T-helper 1 cell treated with Interleukin-12 subunit alpha and Interleukin-12 subunit beta and Interleukin-4 antibody, amounts not matched to agents 30 μg/mL and 1 μg/mL, for 36 hours (primary cell): ENCODE data around the gene CCDC92.

Experiments used
- H3K27ac Mint-ChIP-seq: one replicate; pipeline ENCODE4 v1.8.0; 2021; ENCODE audit warnings: mild to moderate bottlenecking, mixed read lengths
- H3K27me3 Mint-ChIP-seq: one replicate; pipeline ENCODE4 v1.8.0; 2021; ENCODE audit warnings: low read depth, mixed read lengths
- H3K36me3 Mint-ChIP-seq: one replicate; pipeline ENCODE4 v1.8.0; 2021; ENCODE audit warnings: low read depth, mixed read lengths
- H3K4me1 Mint-ChIP-seq: one replicate; pipeline ENCODE4 v1.8.0; 2021; ENCODE audit warnings: low read depth, mixed read lengths
- H3K4me3 Mint-ChIP-seq: one replicate; pipeline ENCODE4 v1.8.0; 2021; ENCODE audit warnings: mild to moderate bottlenecking, moderate library complexity, mixed read lengths
- H3K9me3 Mint-ChIP-seq: one replicate; pipeline ENCODE4 v1.8.0; 2021; ENCODE audit warnings: mixed read lengths

Gene CCDC92

DNA sequence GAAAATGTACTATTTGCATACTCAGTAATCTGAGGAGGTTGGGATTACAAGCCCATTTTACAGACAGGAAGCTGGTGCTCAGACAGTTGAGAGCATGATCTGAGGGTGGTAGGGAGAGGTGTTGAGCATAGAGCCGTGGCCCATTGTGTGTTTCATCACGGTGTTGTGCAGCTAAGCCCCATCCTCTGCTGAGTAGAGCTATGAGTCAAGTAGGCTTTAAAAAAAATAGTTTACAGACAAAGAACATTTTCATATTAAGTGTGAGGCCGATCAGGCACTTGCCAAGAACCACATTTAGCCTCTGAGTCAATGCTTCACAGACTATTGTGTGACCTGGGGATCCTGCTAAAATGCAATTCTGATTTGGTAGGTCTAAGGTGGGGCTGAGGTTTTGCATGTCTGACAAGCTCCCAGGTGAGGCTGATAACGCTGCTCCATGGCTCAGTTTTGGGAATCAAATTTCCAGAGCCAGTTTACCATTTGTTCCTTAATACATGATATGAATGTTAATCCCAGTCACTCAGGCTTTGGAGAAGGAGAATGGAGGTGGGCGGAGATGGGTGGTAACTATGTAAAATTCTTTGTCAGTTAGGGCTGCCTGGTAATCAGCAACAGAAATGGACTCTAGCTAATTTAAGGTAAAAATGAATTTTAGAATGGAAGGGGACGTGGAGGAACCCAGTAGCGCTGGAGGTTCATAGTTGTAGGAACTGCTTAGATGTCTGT lies 22.6 kb upstream of the CCDC92 start:
- Mint-ChIP-seq H3K27me3 (no peaks in the 10 kb centered on the region), H3K4me3 (no peak overlapping the region), H3K27ac (no peak overlapping the region), H3K4me1 (peaks cover 18% of the 10 kb centered on the region), H3K9me3 (no peaks in the 10 kb centered on the region), H3K36me3 (peaks cover 6% of the 10 kb centered on the region)

DNA sequence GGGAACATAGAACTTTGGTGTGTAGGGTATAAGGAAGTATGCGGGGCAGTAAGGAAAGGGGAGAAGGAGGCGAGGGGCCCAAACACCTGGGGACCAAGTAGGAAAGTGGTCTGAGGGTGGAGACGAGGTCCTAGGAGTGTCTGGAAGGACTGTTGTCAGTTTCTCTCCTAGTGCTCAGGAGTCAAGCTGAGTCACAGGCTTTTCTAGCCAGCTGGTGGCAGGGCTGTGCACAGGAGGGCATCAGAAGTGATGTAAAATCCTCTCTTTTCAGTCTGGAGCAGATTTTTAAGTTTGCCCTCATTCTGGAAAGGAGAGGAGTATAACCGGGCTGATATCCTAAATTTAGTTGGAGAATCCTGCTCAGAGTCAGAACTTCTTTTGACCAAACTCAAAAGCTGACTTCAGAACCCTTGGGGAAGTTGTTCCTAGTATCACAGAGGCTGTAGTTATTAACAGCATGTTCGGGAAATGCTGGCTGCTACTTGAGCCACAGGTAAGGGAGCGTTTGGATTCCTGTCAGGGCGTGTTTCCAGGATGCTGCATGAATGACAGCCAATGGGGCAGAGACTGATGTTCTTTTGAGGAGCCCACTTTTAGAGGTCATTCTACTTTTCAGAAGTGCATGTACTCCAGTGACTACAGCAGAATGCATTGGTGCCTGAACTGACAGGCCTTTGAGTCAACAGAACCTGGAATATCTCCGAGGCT lies 19.6 kb upstream of the CCDC92 start:
- Mint-ChIP-seq H3K4me3 (no peak overlapping the region), H3K9me3 (no peaks in the 10 kb centered on the region), H3K27ac (no peak overlapping the region), H3K36me3 (peaks cover 20% of the 10 kb centered on the region), H3K27me3 (no peaks in the 10 kb centered on the region), H3K4me1 (peaks cover 19% of the 10 kb centered on the region)

DNA sequence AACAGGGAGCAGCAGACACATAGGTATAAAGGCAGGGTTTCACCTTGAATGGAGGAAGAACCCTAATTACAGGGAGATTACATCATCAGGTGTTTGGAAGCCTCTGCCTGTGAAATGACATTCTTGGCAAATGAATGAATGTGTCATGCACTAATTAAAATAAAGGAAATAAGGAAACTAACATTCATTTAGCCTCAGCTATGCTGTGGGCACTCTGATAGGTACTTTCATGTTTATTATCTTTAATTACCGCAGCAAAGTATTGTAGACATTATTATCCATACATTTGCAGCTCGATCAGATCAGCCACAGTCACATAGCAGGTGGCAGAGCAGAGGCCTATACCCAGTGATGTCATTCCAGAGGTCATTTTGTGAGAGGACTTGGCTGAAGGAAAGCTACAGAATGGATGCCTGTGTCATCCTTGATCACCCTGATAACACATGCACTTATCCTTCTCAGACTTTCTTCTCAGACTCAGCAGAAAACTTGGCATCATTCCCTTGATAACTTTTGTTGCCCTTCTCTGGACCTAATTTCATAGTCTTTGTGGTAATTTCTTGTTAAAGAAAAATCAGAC lies 18.8 kb upstream of the CCDC92 start:
- no peak overlapping the region for H3K4me3 Mint-ChIP-seq
- peaks cover 20% of the 10 kb centered on the region for H3K36me3 Mint-ChIP-seq
- H3K27me3 Mint-ChIP-seq: no peaks in the 10 kb centered on the region
- H3K27ac Mint-ChIP-seq: no peak overlapping the region
- H3K9me3 Mint-ChIP-seq: no peaks in the 10 kb centered on the region
- H3K4me1 Mint-ChIP-seq: peaks cover 19% of the 10 kb centered on the region

DNA sequence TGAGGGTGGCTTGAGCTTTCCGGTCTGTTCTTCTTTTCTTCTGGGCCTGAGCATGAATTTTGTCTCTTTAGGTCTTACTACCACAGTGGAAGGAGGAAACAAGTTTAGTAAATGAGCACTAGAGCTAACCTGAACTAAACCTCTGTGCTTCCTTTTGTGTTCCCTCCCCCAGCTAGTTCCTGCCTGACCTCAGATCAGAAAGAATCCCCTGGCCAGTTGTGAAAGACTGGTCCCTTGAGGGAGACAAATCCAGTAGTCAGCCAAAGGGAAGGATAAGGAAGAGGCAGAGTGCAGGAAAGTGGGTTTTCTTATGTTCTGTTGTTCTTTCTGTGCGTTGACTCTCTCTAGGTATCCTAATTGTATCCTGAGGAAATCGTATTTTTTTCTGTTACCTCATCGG lies 17.9 kb upstream of the CCDC92 start:
- no peak overlapping the region for H3K4me3 Mint-ChIP-seq
- peaks cover 19% of the 10 kb centered on the region for H3K36me3 Mint-ChIP-seq
- H3K4me1 Mint-ChIP-seq: peaks cover 16% of the 10 kb centered on the region
- H3K27ac Mint-ChIP-seq: no peak overlapping the region
- no peaks in the 10 kb centered on the region for H3K27me3 Mint-ChIP-seq
- H3K9me3 Mint-ChIP-seq: no peaks in the 10 kb centered on the region

DNA sequence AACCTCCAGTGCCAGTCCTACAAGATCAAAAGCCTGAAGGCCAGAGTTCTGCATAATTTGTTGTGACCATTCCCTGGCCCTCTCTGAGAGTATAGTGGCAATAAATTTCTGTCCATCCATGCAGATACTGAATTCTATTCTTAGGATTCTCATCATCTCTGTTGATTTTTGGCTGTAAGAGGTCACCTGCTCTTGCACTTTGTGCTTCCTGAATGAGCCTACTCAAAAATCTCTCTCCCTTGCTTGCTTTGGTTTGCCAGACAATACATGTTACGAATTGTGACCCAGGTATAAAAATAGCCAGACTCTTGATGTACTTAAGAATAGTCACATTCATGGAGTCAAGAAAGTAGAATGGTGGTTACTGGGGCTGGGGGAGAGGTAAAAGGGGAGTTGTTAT lies 17.1 kb upstream of the CCDC92 start:
- Mint-ChIP-seq H3K4me3 (no peak overlapping the region), H3K27ac (no peak overlapping the region), H3K4me1 (peaks cover 15% of the 10 kb centered on the region), H3K27me3 (no peaks in the 10 kb centered on the region), H3K36me3 (peaks cover 19% of the 10 kb centered on the region), H3K9me3 (no peaks in the 10 kb centered on the region)

DNA sequence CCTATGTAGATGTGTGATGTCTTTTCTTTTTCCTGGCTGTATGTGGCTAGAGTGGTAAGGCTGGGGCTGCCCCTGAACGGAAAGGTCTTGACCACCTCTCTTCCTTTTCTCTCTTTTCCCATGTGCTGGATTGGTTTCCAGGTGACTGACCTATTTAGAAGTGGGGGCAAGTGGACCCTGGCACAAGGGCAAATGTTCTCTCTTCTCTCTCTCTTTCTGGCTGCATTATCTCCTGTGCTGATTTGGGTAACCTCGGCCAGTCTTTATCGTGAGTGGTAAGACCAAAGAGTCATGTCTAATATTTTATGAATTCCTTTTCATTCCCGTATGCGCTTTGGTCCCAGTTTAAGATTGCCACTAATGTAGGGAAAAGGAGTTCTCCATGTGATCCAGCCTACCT lies 16.5 kb upstream of the CCDC92 start:
- Mint-ChIP-seq H3K4me1 (peaks cover 15% of the 10 kb centered on the region), H3K27ac (no peak overlapping the region), H3K36me3 (peaks cover 19% of the 10 kb centered on the region), H3K27me3 (no peaks in the 10 kb centered on the region), H3K4me3 (no peak overlapping the region), H3K9me3 (no peaks in the 10 kb centered on the region)

DNA sequence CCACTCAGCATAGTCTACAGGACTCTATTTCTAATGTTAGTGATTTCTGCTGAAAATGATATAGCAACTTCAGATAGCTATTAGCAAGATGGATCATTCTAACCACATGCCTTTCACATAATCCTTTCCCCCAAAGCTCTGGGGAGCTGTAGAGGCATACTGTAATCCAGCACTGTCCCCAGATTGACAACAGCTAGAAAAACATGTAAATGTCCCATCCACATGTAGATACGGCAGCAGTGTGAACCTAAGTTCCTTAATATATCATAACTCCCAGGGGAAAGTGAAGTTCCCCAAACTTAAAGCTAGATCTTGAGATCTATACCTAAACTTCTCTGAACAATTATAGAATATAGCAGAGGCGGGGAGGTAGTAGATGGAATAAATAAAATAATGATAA lies 14.4 kb upstream of the CCDC92 start:
- H3K27ac Mint-ChIP-seq: no peak overlapping the region

DNA sequence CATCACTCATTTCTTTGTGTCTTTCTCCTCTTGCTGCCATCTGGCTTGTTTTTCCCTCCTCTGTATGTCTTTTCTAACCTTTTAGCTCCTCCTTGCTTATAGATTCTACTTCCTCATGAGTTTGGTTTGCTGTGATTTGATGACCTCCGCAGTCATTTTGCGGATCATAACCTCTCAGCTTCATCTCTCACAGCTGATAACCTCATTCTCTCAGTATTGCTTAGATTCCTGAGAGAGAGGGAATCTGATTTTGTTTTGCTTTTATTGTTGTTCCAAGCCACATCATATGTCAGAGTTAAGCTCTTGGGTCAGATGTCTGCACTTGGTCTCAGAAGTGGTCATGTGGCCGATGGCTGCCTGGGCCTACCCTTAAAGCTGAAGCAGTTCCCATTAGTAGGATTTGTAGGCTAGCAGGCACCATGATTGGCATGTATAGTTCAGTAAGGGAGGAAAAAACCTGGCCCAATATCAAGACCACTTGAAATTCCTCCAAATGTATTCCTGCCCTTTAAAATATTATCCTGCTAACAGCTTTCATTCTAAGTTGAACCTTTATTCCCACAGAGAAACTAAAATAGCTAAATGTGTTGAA lies 13.8 kb upstream of the CCDC92 start:
- Mint-ChIP-seq H3K27ac (no peak overlapping the region), H3K4me1 (peaks cover 22% of the 10 kb centered on the region), H3K4me3 (no peak overlapping the region), H3K27me3 (no peaks in the 10 kb centered on the region), H3K36me3 (peaks cover 19% of the 10 kb centered on the region), H3K9me3 (no peaks in the 10 kb centered on the region)

More for the DNA sequence above, 14.4 kb upstream of the CCDC92 start:
- Mint-ChIP-seq H3K36me3 (peaks cover 16% of the 10 kb centered on the region), H3K4me1 (peaks cover 20% of the 10 kb centered on the region), H3K4me3 (no peak overlapping the region), H3K9me3 (no peaks in the 10 kb centered on the region), H3K27me3 (no peaks in the 10 kb centered on the region)

DNA sequence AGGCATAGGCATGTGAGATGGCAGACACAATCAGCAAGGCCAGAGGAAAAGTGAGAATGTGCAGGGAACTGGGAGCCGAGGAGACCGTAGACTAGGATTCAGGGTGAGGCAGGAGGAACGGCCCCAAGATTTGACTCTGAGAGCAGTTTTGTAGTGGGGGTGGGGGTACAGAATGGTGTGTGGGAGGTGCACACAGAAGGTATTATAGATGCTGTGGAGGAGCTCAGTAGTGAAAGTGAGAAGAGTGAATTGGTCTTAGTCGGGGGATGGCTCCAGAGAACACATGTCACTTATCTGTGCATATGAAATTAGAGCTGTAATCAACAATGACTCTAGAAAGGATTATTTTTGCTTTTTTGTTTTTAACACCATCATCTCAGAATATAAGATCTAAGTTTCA lies 12.3 kb upstream of the CCDC92 start:
- H3K9me3 Mint-ChIP-seq: no peaks in the 10 kb centered on the region
- H3K4me3 Mint-ChIP-seq: no peak overlapping the region
- no peak overlapping the region for H3K27ac Mint-ChIP-seq
- H3K4me1 Mint-ChIP-seq: peaks cover 21% of the 10 kb centered on the region
- no peaks in the 10 kb centered on the region for H3K27me3 Mint-ChIP-seq
- peaks cover 19% of the 10 kb centered on the region for H3K36me3 Mint-ChIP-seq

DNA sequence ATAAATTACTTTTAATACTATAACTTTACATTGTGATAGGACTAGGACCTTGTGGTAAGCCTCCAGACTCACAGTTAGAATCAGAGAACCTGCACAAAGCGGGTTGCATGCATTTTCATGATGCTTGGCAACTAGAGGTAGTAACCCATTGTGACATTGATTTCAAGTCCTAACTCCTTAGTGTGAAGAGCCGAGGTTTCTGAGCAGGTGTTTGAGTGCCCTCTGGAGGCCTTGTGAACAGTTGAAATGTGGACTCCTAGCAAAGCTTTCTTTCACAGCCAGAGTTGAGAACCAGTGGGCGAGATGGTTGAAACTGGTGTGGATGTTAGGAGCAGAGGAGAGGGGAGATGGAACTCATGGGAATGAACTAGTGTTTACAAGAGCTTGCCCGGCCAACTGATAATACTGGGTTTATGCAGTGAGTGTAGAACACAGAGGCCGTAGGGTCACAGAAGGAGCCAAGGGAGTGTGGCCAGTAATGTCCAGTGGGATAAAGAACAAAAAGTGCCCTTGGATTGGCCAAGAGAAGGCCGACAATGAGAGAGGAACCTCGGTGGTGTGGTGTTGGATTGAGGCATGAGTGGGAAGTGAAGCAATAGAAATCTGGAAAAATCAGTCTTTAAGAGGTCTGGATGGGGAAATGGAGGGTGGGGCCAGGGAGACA lies 11.3 kb upstream of the CCDC92 start:
- no peaks in the 10 kb centered on the region for H3K9me3 Mint-ChIP-seq
- H3K27ac Mint-ChIP-seq: no peak overlapping the region
- H3K4me3 Mint-ChIP-seq: no peak overlapping the region
- peaks cover 18% of the 10 kb centered on the region for H3K4me1 Mint-ChIP-seq
- no peaks in the 10 kb centered on the region for H3K27me3 Mint-ChIP-seq
- H3K36me3 Mint-ChIP-seq: peaks cover 14% of the 10 kb centered on the region

DNA sequence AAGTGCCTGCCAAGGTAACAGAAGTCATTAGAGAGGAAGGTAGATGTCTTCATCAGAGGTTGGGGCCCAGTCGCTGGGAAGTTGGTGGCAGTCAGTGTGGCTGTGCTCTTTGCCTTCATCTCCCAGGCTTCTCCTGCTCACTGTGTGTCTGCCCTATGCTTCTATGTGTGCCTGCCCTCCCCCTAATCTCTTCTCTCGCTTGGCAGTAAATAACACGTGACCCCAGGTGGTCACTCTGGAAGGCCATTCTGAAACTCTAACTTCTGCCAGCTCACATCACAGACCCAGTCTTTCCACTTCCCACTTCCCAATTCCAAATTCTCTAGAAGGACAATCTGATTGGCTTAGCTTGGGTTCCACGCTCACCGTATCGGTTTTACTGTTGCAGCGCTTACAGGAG lies 9.6 kb upstream of the CCDC92 start:
- no peaks in the 10 kb centered on the region for H3K27me3 Mint-ChIP-seq
- H3K4me1 Mint-ChIP-seq: peaks cover 18% of the 10 kb centered on the region
- H3K27ac Mint-ChIP-seq: no peak overlapping the region
- peaks cover 3% of the 10 kb centered on the region for H3K36me3 Mint-ChIP-seq
- H3K4me3 Mint-ChIP-seq: no peak overlapping the region
- H3K9me3 Mint-ChIP-seq: no peaks in the 10 kb centered on the region

DNA sequence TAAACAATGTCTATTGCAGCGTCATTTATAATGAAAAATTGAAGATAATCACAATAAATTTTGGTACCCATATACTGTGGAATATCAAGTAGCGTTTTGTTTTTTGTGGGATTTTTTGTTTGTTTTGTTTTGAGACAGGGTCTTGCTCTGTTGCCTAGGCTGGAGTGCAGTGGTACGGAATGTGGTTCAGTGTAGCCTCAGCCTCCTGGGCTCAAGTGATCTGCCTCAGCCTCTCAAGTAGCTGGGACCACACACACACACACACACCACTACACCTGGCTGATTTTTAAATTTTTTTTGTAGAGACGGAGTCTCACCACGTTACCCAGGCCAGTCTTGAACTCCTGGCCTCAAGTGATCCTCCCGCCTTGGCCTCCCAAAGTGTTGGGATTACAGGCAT lies 6.9 kb upstream of the CCDC92 start:
- no peak overlapping the region for H3K4me3 Mint-ChIP-seq
- peaks cover 15% of the 10 kb centered on the region for H3K36me3 Mint-ChIP-seq
- no peaks in the 10 kb centered on the region for H3K27me3 Mint-ChIP-seq
- H3K9me3 Mint-ChIP-seq: no peaks in the 10 kb centered on the region
- H3K4me1 Mint-ChIP-seq: peaks cover 14% of the 10 kb centered on the region
- H3K27ac Mint-ChIP-seq: no peak overlapping the region

DNA sequence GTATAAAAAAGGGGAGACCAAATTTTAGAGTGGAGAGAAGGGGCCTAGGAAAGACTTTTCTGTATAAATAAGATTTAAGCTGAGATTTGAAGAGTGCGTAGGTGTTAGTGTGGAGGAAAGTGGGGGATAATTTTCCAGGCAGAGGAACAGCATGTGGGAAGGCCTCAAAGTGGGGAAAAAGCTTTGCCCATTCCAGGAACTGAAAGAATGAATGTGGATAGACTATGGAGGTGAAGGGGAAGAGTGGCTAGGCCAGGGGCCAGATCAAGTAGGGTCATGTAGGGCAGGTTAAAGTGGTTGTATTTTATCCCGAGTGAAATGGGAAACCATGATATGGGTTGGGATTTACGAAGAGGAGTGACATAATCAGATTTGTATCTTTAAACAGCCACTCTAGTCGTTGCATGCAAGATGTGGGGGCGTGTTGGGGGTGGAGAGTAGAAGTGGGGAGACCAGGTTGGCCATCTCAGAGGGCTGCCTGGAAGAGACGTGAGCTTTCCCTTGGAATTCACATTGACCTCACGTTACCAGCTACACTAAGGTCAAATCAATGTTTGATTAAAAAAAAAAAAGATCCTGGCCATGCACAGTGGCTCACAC lies 3.7 kb upstream of the CCDC92 start:
- Mint-ChIP-seq H3K27me3 (peaks cover 4% of the 10 kb centered on the region), H3K4me3 (no peak overlapping the region), H3K4me1 (peaks cover 15% of the 10 kb centered on the region), H3K9me3 (no peaks in the 10 kb centered on the region), H3K27ac (no peak overlapping the region), H3K36me3 (peaks cover 21% of the 10 kb centered on the region)
